HepG2 (cell line): Measurements from ENCODE around the gene PTPA. TPM values are rescaled to one million over a fixed set of nuclear protein-coding genes. Genes with fewer than 3 reads are reported as not detected.

ENCODE experiments used
- BATF2 ChIP-seq: sonication (generic); formaldehyde crosslinking; IDR thresholded peaks from 2 replicates; pipeline ENCODE4 v1.8.0; 2022; ENCODE audit warnings: mild to moderate bottlenecking, missing genetic modification reagents, moderate library complexity
- BORCS8-MEF2B ChIP-seq: sonication (generic); formaldehyde crosslinking; IDR thresholded peaks from 2 replicates; pipeline ENCODE4 v1.8.0; 2022; ENCODE audit warnings: mild to moderate bottlenecking, missing genetic modification reagents
- DNMT3B ChIP-seq: conservative IDR thresholded peaks from 2 replicates; pipeline ENCODE4 v1.6.1; 2016; ENCODE audit warnings: missing biosample characterization, control low read depth
- EEA1 ChIP-seq: sonication (generic); formaldehyde crosslinking; IDR thresholded peaks from 2 replicates; pipeline ENCODE4 v1.5.1; 2020; ENCODE audit warnings: mild to moderate bottlenecking, missing genetic modification reagents, borderline replicate concordance
- FIP1L1 ChIP-seq: fragments of 200-400 bp; formaldehyde crosslinking; IDR thresholded peaks from 2 replicates; pipeline ENCODE4 v1.6.1; 2018; ENCODE audit warnings: low read depth, mild to moderate bottlenecking, low read length, moderate library complexity, borderline replicate concordance; ENCODE audit not compliant: insufficient read depth
- GLI4 ChIP-seq: sonication (generic); formaldehyde crosslinking; IDR thresholded peaks from 2 replicates; pipeline ENCODE4 v1.5.1; 2020; ENCODE audit warnings: missing genetic modification reagents, mild to moderate bottlenecking, moderate library complexity, borderline replicate concordance
- HMG20A ChIP-seq: IDR thresholded peaks from 2 replicates; pipeline ENCODE4 v1.6.1; 2016; ENCODE audit warnings: borderline replicate concordance
- HNF4G ChIP-seq, 2 experiments: sonication (generic) in 1 of 2; formaldehyde crosslinking in 1 of 2; IDR thresholded peaks; 2 replicates each; pipeline versions ENCODE4 v1.4.0 to v1.6.1; 2011 to 2020; ENCODE audit warnings: borderline replicate concordance in 2 of 2, low read depth in 2 of 2, mild to moderate bottlenecking in 2 of 2, low read length in 1 of 2, missing genetic modification reagents in 1 of 2, moderate library complexity in 1 of 2
- MTA3 ChIP-seq: sonication (generic); formaldehyde crosslinking; IDR thresholded peaks from 2 replicates; pipeline ENCODE4 v1.4.0; 2020; ENCODE audit warnings: missing genetic modification reagents
- NAIF1 ChIP-seq: sonication (generic); formaldehyde crosslinking; IDR thresholded peaks from 2 replicates; pipeline ENCODE4 v1.5.0; 2020; ENCODE audit warnings: mild to moderate bottlenecking, missing genetic modification reagents, borderline replicate concordance
- POLR2G ChIP-seq: fragments of 200-400 bp; formaldehyde crosslinking; IDR thresholded peaks from 2 replicates; pipeline ENCODE4 v1.6.1; 2018; ENCODE audit warnings: mild to moderate bottlenecking, low read depth, low read length, moderate library complexity
- PTBP1 ChIP-seq: fragments of 200-400 bp; formaldehyde crosslinking; IDR thresholded peaks from 2 replicates; pipeline ENCODE4 v1.6.1; 2018; ENCODE audit warnings: low read length, low read depth; ENCODE audit not compliant: poor library complexity, severe bottlenecking
- RAD51 ChIP-seq: fragments of 450-650 bp; IDR thresholded peaks from 2 replicates; pipeline ENCODE4 v1.6.1; 2016; ENCODE audit warnings: borderline replicate concordance
- SNAI1 ChIP-seq: sonication (generic); formaldehyde crosslinking; IDR thresholded peaks from 2 replicates; pipeline ENCODE4 v1.5.0; 2020; ENCODE audit warnings: mild to moderate bottlenecking, missing genetic modification reagents, borderline replicate concordance
- YY1 ChIP-seq: IDR thresholded peaks from 2 replicates; pipeline ENCODE4 v1.6.1; 2011; ENCODE audit warnings: low read length, low read depth, moderate library complexity, mild to moderate bottlenecking; ENCODE audit not compliant: insufficient read depth, insufficient replicate concordance
- ZFY ChIP-seq: sonication (generic); formaldehyde crosslinking; IDR thresholded peaks from 2 replicates; pipeline ENCODE4 v1.4.0; 2020; ENCODE audit warnings: missing genetic modification reagents
- ZFYVE20 ChIP-seq: sonication (generic); formaldehyde crosslinking; IDR thresholded peaks from 2 replicates; pipeline ENCODE4 v1.8.0; 2023; ENCODE audit warnings: low read depth, mild to moderate bottlenecking, moderate library complexity, missing genetic modification reagents, borderline replicate concordance
- ZNF234 ChIP-seq: sonication (generic); formaldehyde crosslinking; conservative IDR thresholded peaks from 2 replicates; pipeline ENCODE4 v1.5.1; 2020; ENCODE audit warnings: mild to moderate bottlenecking, missing genetic modification reagents
- ZNF256 ChIP-seq: sonication (generic); formaldehyde crosslinking; conservative IDR thresholded peaks from 2 replicates; pipeline ENCODE4 v1.4.0; 2020; ENCODE audit warnings: missing genetic modification reagents
- ZNF484 ChIP-seq: sonication (generic); formaldehyde crosslinking; IDR thresholded peaks from 2 replicates; pipeline ENCODE4 v1.5.1; 2020; ENCODE audit warnings: mild to moderate bottlenecking, low read depth, missing genetic modification reagents, borderline replicate concordance
- ZNF652 ChIP-seq: IDR thresholded peaks from 2 replicates; pipeline ENCODE4 v1.6.1; 2016; ENCODE audit warnings: low read depth, borderline replicate concordance
- ZNF670 ChIP-seq: sonication (generic); formaldehyde crosslinking; IDR thresholded peaks from 2 replicates; pipeline ENCODE4 v1.8.0; 2022; ENCODE audit warnings: mild to moderate bottlenecking, missing genetic modification reagents, borderline replicate concordance
- ZNF766 ChIP-seq: sonication (generic); formaldehyde crosslinking; IDR thresholded peaks from 2 replicates; pipeline ENCODE4 v1.5.0; 2020; ENCODE audit warnings: missing genetic modification reagents, borderline replicate concordance
- ZSCAN29 ChIP-seq: sonication (generic); formaldehyde crosslinking; conservative IDR thresholded peaks from 2 replicates; pipeline ENCODE4 v1.4.0; 2020; ENCODE audit warnings: mild to moderate bottlenecking, missing genetic modification reagents
- polyA plus RNA-seq, 8 experiments: library from polyadenylated mRNA; depleted of rRNA in 3 of 8; stranded (reverse) in 7 of 8; unstranded in 1 of 8; fragments of >200 nt; fragmentation: Illumina TruSeq in 4 of 8; extraction: Trizol in 4 of 8; gene quantifications; 2 replicates each; pipeline versions ENCODE4 v1.2.1 to v1.2.3, GENCODE V29; 2011 to 2016; ENCODE audit warnings: low read depth in 4 of 8, missing spikeins in 1 of 8, mixed read lengths in 1 of 8; ENCODE audit not compliant: insufficient read depth in 1 of 8
- total RNA-seq, 5 experiments: library from RNA; depleted of rRNA; stranded (reverse); fragments of >200 nt; fragmentation: Illumina TruSeq; extraction: Trizol; gene quantifications; 2 replicates each; pipeline ENCODE4 v1.2.3, GENCODE V29; 2016; ENCODE audit warnings: low read depth in 1 of 5
- TF ChIP-seq, protein P1 (sequence below): sonication (generic); formaldehyde crosslinking; IDR thresholded peaks from 2 replicates; pipeline ENCODE4 v1.4.0; 2020; ENCODE audit warnings: missing genetic modification reagents
- TF ChIP-seq, protein P2 (sequence below): sonication (generic); formaldehyde crosslinking; IDR thresholded peaks from 2 replicates; pipeline ENCODE4 v1.4.0; 2020; ENCODE audit warnings: mild to moderate bottlenecking, missing genetic modification reagents
- TF ChIP-seq, protein P3 (sequence below): sonication (generic); formaldehyde crosslinking; IDR thresholded peaks from 2 replicates; pipeline ENCODE4 v1.8.0; 2022; ENCODE audit warnings: missing genetic modification reagents, low read depth, mild to moderate bottlenecking, borderline replicate concordance

Gene PTPA
- total and polyA plus RNA-seq, 2 of the 13 experiments (the other 11 are each of a cell fraction or from before 2014, with no cell fraction given) = 79.3 to 105 TPM

- TF ChIP-seq FIP1L1 (no peak), YY1 (no peak), ZSCAN29 (CRISPR knock-in tag) (no peak), ZNF670 (peak; percentile 61; the same call in 1 of the 2 replicates), RAD51 (no peak), PTBP1 (peak; percentile 45), MTA3 (CRISPR knock-in tag) (no peak), POLR2G (peak; percentile 44; the same call in 1 of the 2 replicates), GLI4 (CRISPR knock-in tag) (no peak), HMG20A (0 out of 2 replicates have a peak, but pooled peaks have one; percentile 30), SNAI1 (CRISPR knock-in tag) (0 out of 2 replicates have a peak, but pooled peaks have one; percentile 70), ZNF256 (CRISPR knock-in tag) (no peak), ZNF234 (CRISPR knock-in tag) (no peak), ZNF652 (no peak), DNMT3B (CRISPR knock-in tag) (no peak), HNF4G (IDR thresholded peaks at IDR 0.05; ENCODE audit: borderline replicate concordance, low read depth, low read length) (no peak), HNF4G (CRISPR knock-in tag; IDR thresholded peaks at IDR 0.05; ENCODE audit: borderline replicate concordance, low read depth) (no peak), BORCS8-MEF2B (no peak), ZFY (CRISPR knock-in tag) (0 out of 2 replicates have a peak, but pooled peaks have one; percentile 33), ZFYVE20 (CRISPR knock-in tag) (no peak), ZNF766 (no peak), ZNF484 (CRISPR knock-in tag) (no peak), BATF2 (no peak), EEA1 (CRISPR knock-in tag) (no peak), NAIF1 (CRISPR knock-in tag) (0 out of 2 replicates have a peak, but pooled peaks have one; percentile 47)
- TF ChIP-seq, protein P1, sequence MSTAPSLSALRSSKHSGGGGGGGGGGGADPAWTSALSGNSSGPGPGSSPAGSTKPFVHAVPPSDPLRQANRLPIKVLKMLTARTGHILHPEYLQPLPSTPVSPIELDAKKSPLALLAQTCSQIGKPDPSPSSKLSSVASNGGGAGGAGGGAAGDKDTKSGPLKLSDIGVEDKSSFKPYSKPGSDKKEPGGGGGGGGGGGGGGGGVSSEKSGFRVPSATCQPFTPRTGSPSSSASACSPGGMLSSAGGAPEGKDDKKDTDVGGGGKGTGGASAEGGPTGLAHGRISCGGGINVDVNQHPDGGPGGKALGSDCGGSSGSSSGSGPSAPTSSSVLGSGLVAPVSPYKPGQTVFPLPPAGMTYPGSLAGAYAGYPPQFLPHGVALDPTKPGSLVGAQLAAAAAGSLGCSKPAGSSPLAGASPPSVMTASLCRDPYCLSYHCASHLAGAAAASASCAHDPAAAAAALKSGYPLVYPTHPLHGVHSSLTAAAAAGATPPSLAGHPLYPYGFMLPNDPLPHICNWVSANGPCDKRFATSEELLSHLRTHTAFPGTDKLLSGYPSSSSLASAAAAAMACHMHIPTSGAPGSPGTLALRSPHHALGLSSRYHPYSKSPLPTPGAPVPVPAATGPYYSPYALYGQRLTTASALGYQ = no peak
- TF ChIP-seq, protein P2, sequence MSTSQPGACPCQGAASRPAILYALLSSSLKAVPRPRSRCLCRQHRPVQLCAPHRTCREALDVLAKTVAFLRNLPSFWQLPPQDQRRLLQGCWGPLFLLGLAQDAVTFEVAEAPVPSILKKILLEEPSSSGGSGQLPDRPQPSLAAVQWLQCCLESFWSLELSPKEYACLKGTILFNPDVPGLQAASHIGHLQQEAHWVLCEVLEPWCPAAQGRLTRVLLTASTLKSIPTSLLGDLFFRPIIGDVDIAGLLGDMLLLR (CRISPR knock-in tag) = peak; percentile 73
- TF ChIP-seq, protein P3, sequence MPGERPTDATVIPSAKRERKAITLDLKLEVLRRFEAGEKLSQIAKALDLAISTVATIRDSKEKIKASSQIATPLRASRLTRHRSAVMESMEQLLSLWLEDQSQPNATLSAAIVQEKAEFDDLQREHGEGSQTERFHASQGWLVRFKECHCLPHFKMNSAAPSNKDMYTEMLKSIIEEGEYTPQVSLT = no peak
Measured at GRCh38 chr9:129174102-129174723, 63.0 kb downstream of the PTPA start (continued).
